ENCODE measurements around the gene PGS1. TPM values are rescaled to one million over a fixed set of nuclear protein-coding genes. Genes with fewer than 3 reads are reported as not detected.
"Not testable (repeated sequence)": the region's sequence is repeated elsewhere in the genome, so short reads cannot be mapped to it uniquely, and the experiment has no call there.

The PGS1 gene
- polyA plus RNA-seq, 3 donors = 42.2 to 55.0 (median 45.7) TPM

- DNase-seq (ENCODE audit: extremely low read depth in 1 of 11, low read depth in 9 of 11, low spot score in 4 of 11) = no peak
These were observed 73.3 kb downstream of the PGS1 start for GRCh38 chr17:78451753-78452152.

DNA sequence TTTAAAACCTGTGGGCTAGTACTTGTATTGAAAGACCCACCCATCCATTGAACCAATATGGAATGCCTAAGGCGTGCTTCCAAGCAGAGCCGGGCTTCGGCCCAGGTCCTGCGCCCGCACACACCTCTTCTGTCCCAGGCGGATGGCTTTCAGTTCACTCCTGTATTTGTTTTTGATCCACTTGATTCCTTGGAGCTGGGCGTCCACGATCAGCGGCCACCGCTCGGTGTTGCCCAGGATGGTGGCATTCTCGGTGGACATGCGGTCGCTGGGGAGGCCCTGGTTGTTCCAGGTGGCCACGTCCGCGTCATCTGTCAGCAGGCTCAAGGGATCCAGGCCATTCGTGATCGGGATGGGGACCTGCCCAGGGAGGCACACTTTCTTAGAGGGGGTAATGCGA lies 75.9 kb downstream of the PGS1 start:
- no peak for DNase-seq (ENCODE audit: extremely low read depth in 1 of 11, low read depth in 9 of 11, low spot score in 4 of 11)

GRCh38 chr17:78458091-78458490 lies 79.6 kb downstream of the PGS1 start:
- DNase-seq (ENCODE audit: extremely low read depth in 1 of 11, low read depth in 9 of 11, low spot score in 4 of 11) = no peak

- no peak for DNase-seq (ENCODE audit: extremely low read depth in 1 of 11, low read depth in 9 of 11, low spot score in 4 of 11)
These were observed 80.4 kb downstream of the PGS1 start for GRCh38 chr17:78458736-78459335.

DNA sequence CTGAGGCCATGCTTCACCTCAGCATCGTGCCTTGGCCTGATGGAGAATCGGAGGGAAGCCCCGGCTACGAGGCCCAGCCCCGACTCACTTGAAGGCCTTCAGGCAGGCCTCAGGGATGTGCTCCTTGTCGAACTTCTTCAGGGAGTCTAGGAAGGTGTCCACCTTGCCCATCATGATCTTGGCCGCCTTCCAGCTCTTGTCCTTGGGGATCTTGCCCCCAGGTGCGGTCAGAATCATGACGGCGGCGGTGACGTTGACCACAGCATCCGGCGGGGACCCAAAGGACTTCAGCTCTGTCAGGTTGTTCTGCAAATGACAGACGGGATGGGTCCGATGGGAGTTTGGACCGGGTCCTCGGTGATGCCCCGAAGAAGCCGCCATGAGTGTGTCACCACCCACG lies 81.2 kb downstream of the PGS1 start:
- DNase-seq (ENCODE audit: extremely low read depth in 1 of 11, low read depth in 9 of 11, low spot score in 4 of 11) = no peak

GRCh38 chr17:78460176-78460675 lies 81.8 kb downstream of the PGS1 start:
- no peak for DNase-seq (ENCODE audit: extremely low read depth in 1 of 11, low read depth in 9 of 11, low spot score in 4 of 11)

DNA sequence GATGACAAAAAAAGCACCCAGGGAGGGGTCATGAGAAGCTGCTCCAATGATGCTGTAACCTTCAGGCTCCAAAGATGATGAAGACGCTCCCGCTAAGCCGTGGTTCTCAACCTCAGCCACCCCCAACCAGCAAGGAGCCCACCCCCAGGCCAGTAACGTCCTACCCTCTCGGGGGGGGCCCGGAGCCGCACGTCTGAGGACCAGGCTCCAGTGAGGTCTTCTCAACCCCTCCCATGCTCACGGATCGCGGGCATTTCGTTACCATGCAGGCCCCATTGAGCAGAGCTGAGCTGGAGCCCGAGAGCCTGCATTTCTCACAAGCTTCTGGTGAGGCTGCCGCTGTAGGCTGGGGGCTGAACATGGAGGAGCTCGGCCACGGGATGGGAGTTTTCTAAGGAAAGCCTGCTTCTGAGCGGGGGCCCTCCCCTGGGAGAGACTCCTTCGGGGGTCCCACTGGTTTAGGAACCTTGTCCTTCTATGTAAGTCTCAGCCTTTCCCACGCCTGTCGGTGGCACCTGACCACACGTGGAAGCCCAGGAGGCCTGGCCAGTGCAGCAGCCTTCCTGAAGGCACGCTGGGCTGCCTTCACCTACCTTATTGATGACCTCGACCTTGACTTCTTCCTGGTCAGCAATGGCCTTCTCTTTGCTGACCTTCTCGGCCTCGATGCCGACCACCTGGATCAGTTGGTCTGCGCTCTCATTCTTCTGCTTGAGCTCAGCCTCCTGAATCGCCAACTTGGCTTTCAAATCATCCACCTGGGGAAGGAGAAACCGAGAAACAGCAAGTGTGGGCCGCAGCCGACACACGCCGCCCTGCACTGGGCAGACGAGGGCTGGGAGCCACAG lies 82.7 kb downstream of the PGS1 start:
- DNase-seq (ENCODE audit: extremely low read depth in 1 of 11, low read depth in 9 of 11, low spot score in 4 of 11) = no peak

- no peak for DNase-seq (ENCODE audit: extremely low read depth in 1 of 11, low read depth in 9 of 11, low spot score in 4 of 11)
These were observed 83.3 kb downstream of the PGS1 start for GRCh38 chr17:78461799-78462053.

- no peak for DNase-seq (ENCODE audit: extremely low read depth in 1 of 11, low read depth in 9 of 11, low spot score in 4 of 11)
These were observed 83.7 kb downstream of the PGS1 start for GRCh38 chr17:78462148-78462547.

DNA sequence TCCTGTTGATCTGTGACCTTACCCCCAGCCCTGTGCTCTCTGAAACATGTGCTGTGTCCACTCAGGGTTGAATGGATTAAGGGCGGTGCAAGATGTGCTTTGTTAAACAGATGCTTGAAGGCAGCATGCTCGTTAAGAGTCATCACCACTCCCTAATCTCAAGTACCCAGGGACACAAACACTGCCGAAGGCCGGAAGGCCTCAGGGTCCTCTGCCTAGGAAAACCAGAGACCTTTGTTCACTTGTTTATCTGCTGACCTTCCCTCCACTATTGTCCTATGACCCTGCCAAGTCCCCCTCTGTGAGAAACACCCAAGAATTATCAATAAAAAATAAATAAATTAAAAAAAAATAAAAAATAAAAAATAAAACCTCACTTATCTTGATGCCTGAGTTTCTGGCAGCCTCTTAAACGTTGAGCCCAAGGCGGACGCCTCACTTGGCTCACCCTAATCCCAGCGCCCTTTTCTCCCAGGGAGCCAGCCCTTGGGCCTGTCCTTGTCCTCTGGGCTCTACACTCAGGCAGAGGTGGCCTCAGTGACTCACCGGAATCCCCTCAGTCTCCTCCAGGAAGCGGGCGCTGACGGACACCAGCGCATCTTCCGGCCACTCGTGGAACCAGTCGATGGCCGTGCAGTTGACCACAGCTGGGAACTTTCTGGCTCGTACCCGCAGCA lies 87.8 kb downstream of the PGS1 start:
- DNase-seq (ENCODE audit: extremely low read depth in 1 of 11, low read depth in 9 of 11, low spot score in 4 of 11) = not testable (repeated sequence)

DNA sequence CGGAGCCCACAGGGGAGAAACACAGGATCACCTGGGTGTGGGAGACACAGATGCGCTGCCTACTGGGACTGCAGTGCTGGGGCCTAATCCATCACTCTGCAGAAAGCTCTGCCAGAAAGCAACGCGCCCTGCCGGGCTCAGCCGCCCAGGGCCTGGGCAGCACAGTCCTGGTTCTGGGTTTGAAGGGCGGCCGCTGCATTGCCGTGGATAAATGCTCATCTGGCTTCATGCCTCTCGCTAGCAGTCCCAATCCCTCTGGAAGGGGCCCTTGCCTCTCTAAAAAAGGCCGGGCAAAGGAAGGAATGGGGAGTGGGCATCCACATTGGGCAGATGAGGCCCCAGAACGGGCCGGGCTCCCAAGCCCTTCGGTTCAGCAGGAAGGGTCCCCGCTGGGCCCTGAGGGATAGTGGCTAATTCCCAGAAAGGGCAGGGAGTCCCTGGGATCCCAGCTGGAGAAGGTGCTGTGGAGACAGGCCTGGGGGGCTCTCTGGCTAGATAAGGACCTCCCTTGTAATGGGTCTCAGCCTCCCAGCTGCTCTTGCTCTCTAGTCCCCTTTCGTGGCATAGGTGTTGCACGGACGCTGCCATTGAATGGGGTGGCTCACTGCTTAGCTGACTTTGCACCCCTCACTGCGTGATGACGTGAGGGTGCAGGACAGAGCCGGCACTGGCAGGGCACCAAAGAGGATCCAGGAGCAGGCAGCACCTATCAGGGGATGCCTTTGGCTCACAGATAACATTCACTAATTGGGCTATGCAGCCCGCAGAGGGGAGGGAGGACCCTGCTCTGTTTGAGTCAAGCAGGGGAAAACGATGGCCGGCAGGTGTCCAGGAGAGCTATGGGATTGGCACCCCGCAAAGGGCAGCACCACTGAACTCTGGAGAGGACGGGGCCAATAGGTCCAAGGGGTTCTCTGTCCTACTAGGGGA lies 88.6 kb downstream of the PGS1 start:
- DNase-seq (ENCODE audit: extremely low read depth in 1 of 11, low read depth in 9 of 11, low spot score in 4 of 11) = no peak

GRCh38 chr17:78468366-78468765 lies 89.9 kb downstream of the PGS1 start:
- DNase-seq (ENCODE audit: extremely low read depth in 1 of 11, low read depth in 9 of 11, low spot score in 4 of 11) = no peak

DNA sequence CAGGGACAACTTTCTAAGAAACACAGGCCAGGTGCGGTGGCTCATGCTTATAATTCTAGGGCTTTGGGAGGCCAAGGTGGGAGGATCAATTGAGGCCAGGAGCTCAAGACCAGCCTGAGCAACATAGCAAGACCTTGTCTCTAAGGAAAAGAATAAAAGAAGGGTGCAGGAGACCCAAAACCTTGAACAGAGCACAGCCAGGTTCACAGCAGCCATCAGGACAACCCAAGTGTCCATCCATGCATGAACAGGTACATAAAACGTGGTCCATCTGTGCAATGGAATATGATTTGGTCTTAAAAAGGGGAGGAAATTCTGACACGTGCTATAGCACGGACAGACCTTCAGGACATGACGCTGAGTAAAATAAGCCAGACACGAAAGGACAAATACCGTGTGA lies 91.0 kb downstream of the PGS1 start:
- no peak for DNase-seq (ENCODE audit: extremely low read depth in 1 of 11, low read depth in 9 of 11, low spot score in 4 of 11)

GRCh38 chr17:78471635-78472034 lies 93.2 kb downstream of the PGS1 start:
- DNase-seq (ENCODE audit: extremely low read depth in 1 of 11, low read depth in 9 of 11, low spot score in 4 of 11) = no peak

- DNase-seq (ENCODE audit: extremely low read depth in 1 of 11, low read depth in 9 of 11, low spot score in 4 of 11) = no peak
These were observed 93.8 kb downstream of the PGS1 start for GRCh38 chr17:78472035-78472905.

DNA sequence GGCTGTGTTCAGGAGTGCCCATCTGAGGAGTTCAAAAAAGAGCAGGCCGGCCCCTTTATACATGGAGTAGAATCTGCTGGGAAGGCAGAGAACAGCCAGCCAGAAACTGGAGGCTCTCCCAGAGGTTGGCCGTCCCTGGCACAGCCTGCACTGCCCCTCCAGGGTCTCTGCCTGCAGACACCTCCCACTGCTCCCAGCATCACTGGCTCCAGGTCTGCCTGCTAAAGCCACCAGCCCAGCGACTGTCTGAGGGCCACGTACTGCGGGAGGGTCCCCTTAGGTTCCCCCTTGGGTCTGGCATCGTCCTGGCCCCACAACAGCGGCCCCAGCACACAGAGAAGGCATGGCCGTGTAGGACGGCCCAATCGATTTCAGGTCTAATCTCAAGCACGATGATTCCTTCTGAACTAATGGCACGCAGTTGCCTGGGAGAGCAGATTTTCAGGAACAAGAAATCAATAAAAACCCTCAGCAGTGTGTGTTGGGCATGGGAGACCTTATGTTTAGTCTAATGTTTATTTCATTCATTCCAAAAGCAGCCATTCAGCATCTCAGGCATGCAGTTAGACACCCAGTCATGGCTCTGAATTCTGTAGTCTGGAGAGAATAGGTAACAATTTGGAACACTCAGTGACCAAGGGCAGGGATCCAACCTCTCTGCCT lies 95.6 kb downstream of the PGS1 start:
- no peak for DNase-seq (ENCODE audit: extremely low read depth in 1 of 11, low read depth in 9 of 11, low spot score in 4 of 11)
